Endothelial cell of umbilical vein (primary cell): ENCODE measurements around the gene ADA. TPM values are rescaled to one million over a fixed set of nuclear protein-coding genes. Genes with fewer than 3 reads are reported as not detected.

Source experiments
- BruUV-seq: library from RNA; stranded (reverse); fragments of 400-500 nt; replicated peaks from 2 replicates; lab custom pipeline; 2021; lab: Mats Ljungman, UMichigan
- CTCF ChIA-PET: fragments of 300-600, 350-600 bp; sonication (Branson Sonifier 250); formaldehyde crosslinking; loops from one replicate; lab custom pipeline; 2021; ENCODE audit warnings: antibody characterized with exemption, inconsistent platforms; lab: Charles Lee
- POLR2A ChIA-PET: fragments of 300-600, 350-600 bp; sonication (Branson Sonifier 250); formaldehyde crosslinking; loops from one replicate; lab custom pipeline; 2021; ENCODE audit warnings: antibody characterized with exemption, inconsistent platforms; lab: Charles Lee
- DNase-seq: peaks from one replicate; pipeline ENCODE4 v3.0.0-alpha.2; 2011; ENCODE audit warnings: low read depth, low spot score
- FAIRE-seq: peaks from 2 replicates; lab custom pipeline; 2011; peaks lifted over from hg19 to GRCh38; lab: Jason Lieb, UNC
- H2AFZ ChIP-seq: 2 replicates; pipeline ENCODE4 v1.6.0; 2012; ENCODE audit warnings: low read depth, low read length, control low read depth, inconsistent platforms
- H3K27ac ChIP-seq: 2 replicates; pipeline ENCODE4 v1.5.1; 2011; ENCODE audit warnings: low read depth, mild to moderate bottlenecking, control low read depth, low read length, moderate library complexity; ENCODE audit not compliant: insufficient read depth
- H3K27me3 ChIP-seq, 2 experiments: 2 replicates each; pipeline versions ENCODE4 v1.6.0 to v1.6.1; 2011; ENCODE audit warnings: low read length in 2 of 2, mixed read lengths in 1 of 2; ENCODE audit not compliant: control insufficient read depth in 2 of 2, insufficient read depth in 2 of 2
- H3K36me3 ChIP-seq, 2 experiments: 2 replicates in 1 of 2; 3 replicates in 1 of 2; pipeline ENCODE4 v1.5.1; 2011; ENCODE audit warnings: low read length in 2 of 2, mild to moderate bottlenecking in 1 of 2, moderate library complexity in 1 of 2; ENCODE audit not compliant: control insufficient read depth in 2 of 2, insufficient read depth in 2 of 2; ENCODE audit errors: extremely low read depth in 1 of 2
- H3K4me1 ChIP-seq: 3 replicates; pipeline ENCODE4 v1.5.1; 2011; ENCODE audit warnings: mild to moderate bottlenecking, low read length; ENCODE audit not compliant: control insufficient read depth, insufficient read depth; ENCODE audit errors: extremely low read depth
- H3K4me2 ChIP-seq: 2 replicates; pipeline ENCODE4 v1.6.1; 2011; ENCODE audit warnings: low read length, control low read depth, mixed read lengths; ENCODE audit not compliant: insufficient read depth
- H3K4me3 ChIP-seq, 3 experiments: fragments of 200-600 bp in 1 of 3; sonication (generic), shearing (Covaris generic) in 1 of 3; replicated peaks in 1 of 3; 2 replicates each; pipeline ENCODE4 v1.5.1; 2011 to 2016; ENCODE audit warnings: control low read depth in 3 of 3, low read length in 3 of 3, mild to moderate bottlenecking in 2 of 3, inconsistent platforms in 1 of 3, low read depth in 1 of 3, moderate library complexity in 1 of 3; ENCODE audit not compliant: insufficient read depth in 1 of 3
- H3K79me2 ChIP-seq: 2 replicates; pipeline ENCODE4 v1.6.0; 2012; ENCODE audit warnings: low read length, inconsistent platforms; ENCODE audit not compliant: control insufficient read depth, insufficient read depth
- H3K9ac ChIP-seq: replicated peaks from 2 replicates; pipeline ENCODE3; 2011; ENCODE audit warnings: low read length, control low read depth; ENCODE audit not compliant: insufficient read depth; ENCODE audit errors: extremely low read depth
- H3K9me1 ChIP-seq: replicated peaks from 3 replicates; pipeline ENCODE4 v1.6.0; 2011; ENCODE audit warnings: mild to moderate bottlenecking, low read length; ENCODE audit not compliant: control insufficient read depth, insufficient read depth; ENCODE audit errors: extremely low read depth
- H3K9me3 ChIP-seq: replicated peaks from 2 replicates; pipeline ENCODE4 v1.5.1; 2012; ENCODE audit warnings: low read length, inconsistent platforms; ENCODE audit not compliant: control insufficient read depth, insufficient read depth
- H4K20me1 ChIP-seq: replicated peaks from 2 replicates; pipeline ENCODE3; 2011; ENCODE audit warnings: mild to moderate bottlenecking, low read length; ENCODE audit not compliant: control insufficient read depth, insufficient read depth; ENCODE audit errors: extremely low read depth
- EZH2 ChIP-seq: IDR thresholded peaks from 2 replicates; pipeline ENCODE4 v1.6.1; 2012; ENCODE audit warnings: borderline replicate concordance, low read depth, mild to moderate bottlenecking, moderate library complexity, low read length, inconsistent platforms; ENCODE audit not compliant: severe bottlenecking
- FOS ChIP-seq: IDR thresholded peaks from 2 replicates; pipeline ENCODE4 v1.6.1; 2011; ENCODE audit warnings: mild to moderate bottlenecking, low read length, moderate library complexity, borderline replicate concordance; ENCODE audit not compliant: insufficient read depth
- GATA2 ChIP-seq: IDR thresholded peaks from 2 replicates; pipeline ENCODE4 v1.7.0; 2011; ENCODE audit warnings: low read depth, mild to moderate bottlenecking, moderate library complexity, mixed read lengths, low read length; ENCODE audit not compliant: insufficient read length, insufficient read depth
- JUN ChIP-seq: IDR thresholded peaks from 2 replicates; pipeline ENCODE4 v1.6.1; 2011; ENCODE audit warnings: borderline replicate concordance, low read depth; ENCODE audit not compliant: insufficient read length, insufficient read depth
- MYC ChIP-seq: IDR thresholded peaks from one replicate; pipeline ENCODE4 v1.6.1; 2011; ENCODE audit warnings: mild to moderate bottlenecking, low read depth, low read length
- POLR2A ChIP-seq: IDR thresholded peaks from 2 replicates; pipeline ENCODE4 v1.6.1; 2012; ENCODE audit warnings: low read depth, mild to moderate bottlenecking, control low read depth, low read length
- POLR2AphosphoS5 ChIP-seq: IDR thresholded peaks from 2 replicates; pipeline ENCODE4 v1.6.1; 2012; ENCODE audit warnings: low read depth, mild to moderate bottlenecking, control low read depth, low read length, moderate library complexity; ENCODE audit not compliant: insufficient read depth
- dilution Hi-C: fragments of 300-500 bp; cut with MboI; formaldehyde crosslinking; loops from one replicate; pipeline ENCODE4 v1.15.0; 2019; ENCODE audit warnings: low sequenced_read_pairs; ENCODE audit not compliant: extremely low pct_ligation_motif_present
- intact Hi-C: fragments of 100-400 bp; cut with micrococcal nuclease; formaldehyde crosslinking; loops from one replicate; pipeline ENCODE4 v1.10.0; 2022
- polyA plus RNA-seq, 4 experiments: library from polyadenylated mRNA; depleted of rRNA in 3 of 4; stranded (reverse) in 3 of 4; unstranded in 1 of 4; fragments of >200 nt; gene quantifications; 2 replicates each; pipeline versions ENCODE4 v1.2.1 to v1.2.3, GENCODE V29; 2011 to 2012; ENCODE audit warnings: missing spikeins in 1 of 4
- total RNA-seq: library from RNA; stranded (reverse); gene quantifications from 2 replicates; pipeline ENCODE4 v1.2.3, GENCODE V29; 2021
- TF ChIP-seq, protein P1 (sequence below), 2 donors: IDR thresholded peaks; 1 replicate in 1 of 2; 2 replicates in 1 of 2; pipeline ENCODE4 v1.5.1; 2011; ENCODE audit warnings: low read length in 2 of 2, mild to moderate bottlenecking in 2 of 2, moderate library complexity in 2 of 2, control low read depth in 1 of 2, inconsistent platforms in 1 of 2, low read depth in 1 of 2; ENCODE audit not compliant: insufficient read depth in 1 of 2; ENCODE audit errors: extremely low read depth in 1 of 2
- TF ChIP-seq, protein P2 (sequence below): IDR thresholded peaks from 2 replicates; pipeline ENCODE4 v1.6.1; 2011; ENCODE audit not compliant: insufficient read depth, insufficient read length

Gene ADA
- total and polyA plus RNA-seq, 2 donors (not counting 3 experiments of a cell fraction or from before 2014, with no cell fraction given), result 26.3 to 33.1 TPM

DNA sequence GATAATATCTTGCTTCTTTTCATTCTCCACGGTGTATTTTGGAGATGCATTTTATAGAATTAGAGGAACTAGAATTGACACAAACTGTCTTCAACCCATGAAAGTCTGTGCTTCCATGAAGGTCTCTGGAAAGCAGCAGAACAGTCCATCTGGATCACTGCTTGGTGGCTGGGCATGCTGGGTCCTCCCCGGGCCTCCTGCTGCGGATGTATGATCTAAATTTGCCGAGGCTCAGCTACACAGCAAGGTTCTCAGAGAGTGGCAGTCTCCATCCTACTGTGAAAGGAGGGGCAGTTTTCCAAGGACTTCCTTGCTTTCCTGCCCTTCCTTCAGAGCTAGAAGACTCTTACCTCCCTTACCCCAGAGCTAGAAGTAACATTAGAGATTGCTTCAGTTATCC lies 54.0 kb downstream of the ADA start:
- H2AFZ ChIP-seq, result no peak overlapping the region
- peak overlapping the region; percentile 64 for H3K9ac ChIP-seq
- peaks cover 83% of the 10 kb centered on the region for H3K4me1 ChIP-seq
- peak overlapping the region; percentile 67 for H3K4me2 ChIP-seq
- H4K20me1 ChIP-seq, result no peaks in the 10 kb centered on the region
- H3K9me1 ChIP-seq, result no peaks in the 10 kb centered on the region
- peaks cover 2 to 3% of the 10 kb centered on the region in 2 experiments for H3K36me3 ChIP-seq
- DNase-seq, result peak; percentile 40
- peaks cover 82% of the 10 kb centered on the region for H3K79me2 ChIP-seq
- CTCF ChIA-PET, result interaction anchor here (0.7 to 2.9 kb wide), 8 partner anchors 10 to 212 kb away, joined by 3 to 18 read pairs (median 10); partner anchors contain the start of gene PKIG
- intact Hi-C loops, result no loop called here
- H3K4me3 ChIP-seq, result no peak overlapping the region
- FAIRE-seq, result no peak
- no peaks in the 10 kb centered on the region for H3K27me3 ChIP-seq
- TF ChIP-seq EZH2 (no peak), GATA2 (no peak), JUN (no peak), FOS (no peak), MYC (no peak), POLR2A (no peak), POLR2AphosphoS5 (no peak)
- TF ChIP-seq, protein P1, sequence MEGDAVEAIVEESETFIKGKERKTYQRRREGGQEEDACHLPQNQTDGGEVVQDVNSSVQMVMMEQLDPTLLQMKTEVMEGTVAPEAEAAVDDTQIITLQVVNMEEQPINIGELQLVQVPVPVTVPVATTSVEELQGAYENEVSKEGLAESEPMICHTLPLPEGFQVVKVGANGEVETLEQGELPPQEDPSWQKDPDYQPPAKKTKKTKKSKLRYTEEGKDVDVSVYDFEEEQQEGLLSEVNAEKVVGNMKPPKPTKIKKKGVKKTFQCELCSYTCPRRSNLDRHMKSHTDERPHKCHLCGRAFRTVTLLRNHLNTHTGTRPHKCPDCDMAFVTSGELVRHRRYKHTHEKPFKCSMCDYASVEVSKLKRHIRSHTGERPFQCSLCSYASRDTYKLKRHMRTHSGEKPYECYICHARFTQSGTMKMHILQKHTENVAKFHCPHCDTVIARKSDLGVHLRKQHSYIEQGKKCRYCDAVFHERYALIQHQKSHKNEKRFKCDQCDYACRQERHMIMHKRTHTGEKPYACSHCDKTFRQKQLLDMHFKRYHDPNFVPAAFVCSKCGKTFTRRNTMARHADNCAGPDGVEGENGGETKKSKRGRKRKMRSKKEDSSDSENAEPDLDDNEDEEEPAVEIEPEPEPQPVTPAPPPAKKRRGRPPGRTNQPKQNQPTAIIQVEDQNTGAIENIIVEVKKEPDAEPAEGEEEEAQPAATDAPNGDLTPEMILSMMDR (IDR thresholded peaks at IDR 0.05; ENCODE audit: extremely low read depth in 1 of 2, insufficient read depth in 1 of 2, low read depth in 1 of 2, low read length in 2 of 2), result no peak
- TF ChIP-seq, protein P2, sequence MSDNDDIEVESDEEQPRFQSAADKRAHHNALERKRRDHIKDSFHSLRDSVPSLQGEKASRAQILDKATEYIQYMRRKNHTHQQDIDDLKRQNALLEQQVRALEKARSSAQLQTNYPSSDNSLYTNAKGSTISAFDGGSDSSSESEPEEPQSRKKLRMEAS, result no peak
- dilution Hi-C loops, result no loop called here
- H3K9me3 ChIP-seq, result no peaks in the 10 kb centered on the region
- POLR2A ChIA-PET, result interaction anchor here (1.6 kb wide), 1 partner anchor 14 kb away, joined by 4 read pairs; no protein-coding TSS in a partner anchor
- H3K27ac ChIP-seq, result peak overlapping the region; percentile 81
- no TSS peak for BruUV-seq
